HCT116 (cell line): ENCODE measurements around the gene ENTPD6. TPM values are rescaled to one million over a fixed set of nuclear protein-coding genes. Genes with fewer than 3 reads are reported as not detected.
A peak's percentile ranks its signal among the peaks of the same experiment; 100 is the strongest.

Source experiments
- ATAC-seq: fragments of 200-7000 bp; cut with Tn5 transposase; 2 replicates; pipeline ENCODE4 v1.9.1; 2020; ENCODE audit warnings: mild to moderate bottlenecking, moderate library complexity
- BruUV-seq: library from RNA; stranded (reverse); fragments of 400-500 nt; replicated peaks from 2 replicates; lab custom pipeline; 2021; lab: Mats Ljungman, UMichigan
- CTCF ChIA-PET: fragments of 300-600 bp; sonication (Branson Sonifier 250); formaldehyde crosslinking; loops from one replicate; lab custom pipeline; 2021; ENCODE audit warnings: antibody characterized with exemption; lab: Charles Lee
- POLR2A ChIA-PET: fragments of 300-600, 350-600 bp; sonication (Branson Sonifier 250); formaldehyde crosslinking; loops from one replicate; lab custom pipeline; 2021; ENCODE audit warnings: antibody characterized with exemption; lab: Charles Lee
- RAD21 ChIA-PET, 2 experiments: fragments of 300-600 bp; sonication (Branson Sonifier 250); formaldehyde crosslinking; loops; one replicate each; lab custom pipeline; 2023; ENCODE audit warnings: low total read pairs in 2 of 2; ENCODE audit not compliant: uncharacterized antibody in 2 of 2, unreplicated experiment in 2 of 2, low non-redundant PET in 1 of 2; lab: Charles Lee
- DNase-seq: peaks from one replicate; pipeline ENCODE4 v3.0.0-alpha.2; 2010; ENCODE audit warnings: low read depth, low spot score
- H2AFZ ChIP-seq: fragments of 200-600 bp; shearing (Covaris generic), sonication (generic); 2 replicates; pipeline ENCODE4 v1.6.1; 2017; ENCODE audit warnings: low read depth, mixed run types, mixed read lengths, antibody characterized with exemption, low read length; ENCODE audit not compliant: poor library complexity, severe bottlenecking
- H3K27ac ChIP-seq: 2 replicates; pipeline ENCODE4 v1.5.1; 2012; ENCODE audit warnings: low read depth, low read length
- H3K27me3 ChIP-seq: fragments of 200-600 bp; sonication (generic); 2 replicates; pipeline ENCODE4 v1.6.1; 2016; ENCODE audit warnings: mixed run types, low read length, mixed read lengths; ENCODE audit not compliant: insufficient read depth
- H3K36me3 ChIP-seq, 2 experiments: fragments of 200-500 bp in 1 of 2; fragments of 200-600 bp in 1 of 2; sonication (Bioruptor generic) in 1 of 2; sonication (generic) in 1 of 2; 2 replicates each; pipeline versions ENCODE4 v1.5.1 to v1.6.1; 2014 to 2016; ENCODE audit warnings: low read length in 2 of 2, inconsistent platforms in 1 of 2, mixed read lengths in 1 of 2, mixed run types in 1 of 2; ENCODE audit not compliant: insufficient read depth in 2 of 2, control insufficient read depth in 1 of 2
- H3K4me1 ChIP-seq, 2 experiments: fragments of 200-600 bp in 1 of 2; sonication (generic) in 1 of 2; 2 replicates each; pipeline versions ENCODE4 v1.5.1 to v1.6.1; 2012 to 2017; ENCODE audit warnings: low read length in 2 of 2, inconsistent platforms in 1 of 2, mild to moderate bottlenecking in 1 of 2, mixed read lengths in 1 of 2, mixed run types in 1 of 2, moderate library complexity in 1 of 2; ENCODE audit not compliant: insufficient read depth in 2 of 2, control insufficient read depth in 1 of 2
- H3K4me2 ChIP-seq: fragments of 200-600 bp; sonication (generic); 2 replicates; pipeline ENCODE4 v1.6.1; 2017; ENCODE audit warnings: mixed run types, low read length, mixed read lengths
- H3K4me3 ChIP-seq, 2 experiments: fragments of 200-600 bp in 1 of 2; sonication (generic) in 1 of 2; replicated peaks in 1 of 2; 2 replicates each; pipeline ENCODE4 v1.5.1; 2011 to 2016; ENCODE audit warnings: low read length in 2 of 2, control low read depth in 1 of 2, low read depth in 1 of 2, mild to moderate bottlenecking in 1 of 2, mixed read lengths in 1 of 2, mixed run types in 1 of 2
- H3K79me2 ChIP-seq: fragments of 200-600 bp; sonication (generic); 2 replicates; pipeline ENCODE4 v1.6.1; 2017; ENCODE audit warnings: mild to moderate bottlenecking, mixed run types, low read length, moderate library complexity, mixed read lengths; ENCODE audit not compliant: insufficient read depth
- H3K9ac ChIP-seq: fragments of 200-600 bp; sonication (generic); 2 replicates; pipeline ENCODE4 v1.6.1; 2016; ENCODE audit warnings: low read length, mixed read lengths
- H3K9me2 ChIP-seq: fragments of 200-600 bp; sonication (generic), shearing (Covaris generic); 2 replicates; pipeline ENCODE4 v1.6.1; 2017; ENCODE audit warnings: mixed run types, mild to moderate bottlenecking, moderate library complexity; ENCODE audit not compliant: insufficient read depth
- H3K9me3 ChIP-seq, 2 experiments: fragments of 200-500 bp in 1 of 2; fragments of 200-600 bp in 1 of 2; sonication (Bioruptor generic) in 1 of 2; sonication (generic) in 1 of 2; 2 replicates each; pipeline ENCODE4 v1.6.1; 2014 to 2017; ENCODE audit warnings: low read length in 2 of 2, mixed read lengths in 2 of 2, inconsistent platforms in 1 of 2, low read depth in 1 of 2, mild to moderate bottlenecking in 1 of 2, mixed run types in 1 of 2, moderate library complexity in 1 of 2; ENCODE audit not compliant: control insufficient read depth in 1 of 2, insufficient read depth in 1 of 2
- H4K20me1 ChIP-seq: fragments of 200-600 bp; sonication (generic), shearing (Covaris generic); 2 replicates; pipeline ENCODE4 v1.6.1; 2017; ENCODE audit warnings: mixed run types, mild to moderate bottlenecking, moderate library complexity; ENCODE audit not compliant: insufficient read depth
- JUND ChIP-seq: IDR thresholded peaks from 2 replicates; pipeline ENCODE4 v1.6.1; 2012
- YY1 ChIP-seq: IDR thresholded peaks from 2 replicates; pipeline ENCODE4 v1.6.1; 2011; ENCODE audit warnings: low read length, low read depth, moderate library complexity, mild to moderate bottlenecking; ENCODE audit not compliant: insufficient replicate concordance; ENCODE audit errors: extremely low read depth
- intact Hi-C: fragments of 100-400 bp; cut with micrococcal nuclease; formaldehyde crosslinking; loops from 2 replicates; pipeline ENCODE4 v1.10.0; 2022
- total RNA-seq: library from RNA; stranded (reverse); gene quantifications from one replicate; pipeline ENCODE4 v1.2.1, GENCODE V29; 2021; ENCODE audit not compliant: unreplicated experiment
- TF ChIP-seq, protein P1 (sequence below), 3 experiments: fragments of 200-600 bp in 1 of 3; sonication (generic) in 1 of 3; IDR thresholded peaks in 2 of 3; conservative IDR thresholded peaks in 1 of 3; 2 replicates each; pipeline ENCODE4 v1.5.1; 2012 to 2017; ENCODE audit warnings: low read depth in 2 of 3, low read length in 2 of 3, antibody characterized with exemption in 1 of 3, borderline replicate concordance in 1 of 3, control low read depth in 1 of 3, mild to moderate bottlenecking in 1 of 3, mixed read lengths in 1 of 3, mixed run types in 1 of 3, moderate library complexity in 1 of 3; ENCODE audit not compliant: insufficient read depth in 1 of 3

Gene ENTPD6
- total RNA-seq, 1 experiment from 2014 or later = 89.2 TPM

GRCh38 chr20:25196786-25197120 is 1.2 kb downstream of the ENTPD6 start:
- POLR2A ChIA-PET = no interaction called here
- ATAC-seq = peak; percentile 12
- peak overlapping the region; percentile 74 to 99 for H3K4me3 ChIP-seq
- no peak for TF ChIP-seq JUND
- no TSS peak for BruUV-seq
- H3K9ac ChIP-seq = peak overlapping the region; percentile 93
- H3K9me3 ChIP-seq = no peaks in the 10 kb centered on the region
- H3K4me2 ChIP-seq = peak overlapping the region; percentile 97
- no peak overlapping the region for H2AFZ ChIP-seq
- H3K27me3 ChIP-seq = no peaks in the 10 kb centered on the region
- H3K4me1 ChIP-seq = peaks cover 9 to 25% of the 10 kb centered on the region in 2 experiments; a peak in 3 of 4 replicates
- CTCF ChIA-PET = no interaction called here
- RAD21 ChIA-PET = no interaction called here
- H3K36me3 ChIP-seq = no peaks in the 10 kb centered on the region
- peak overlapping the region; percentile 80 for H3K27ac ChIP-seq
- H3K9me2 ChIP-seq = no peaks in the 10 kb centered on the region
- DNase-seq = no peak
- H4K20me1 ChIP-seq = no peaks in the 10 kb centered on the region
- intact Hi-C loops = loop anchor here (5.0 to 10.0 kb wide), 2 partner anchors 204 to 1562 kb away; partner anchors contain the start of genes APMAP and CST3
- peaks cover 56% of the 10 kb centered on the region for H3K79me2 ChIP-seq

- intact Hi-C loops = loop anchor here (5.0 to 10.0 kb wide), 2 partner anchors 205 to 1563 kb away; partner anchors contain the start of genes APMAP and CST3
- BruUV-seq = no TSS peak
- Histone ChIP-seq H3K27me3 (no peaks in the 10 kb centered on the region), H3K4me1 (peaks cover 9 to 25% of the 10 kb centered on the region in 2 experiments; a peak in 3 of 4 replicates), H3K79me2 (peaks cover 61% of the 10 kb centered on the region), H2AFZ (no peak overlapping the region), H3K9ac (peak overlapping the region; percentile 93; the same call in 1 of the 2 replicates), H3K27ac (no peak overlapping the region), H3K36me3 (no peaks in the 10 kb centered on the region), H3K9me2 (no peaks in the 10 kb centered on the region), H3K9me3 (no peaks in the 10 kb centered on the region), H3K4me3 (peak overlapping the region; percentile 74 to 99), H4K20me1 (no peaks in the 10 kb centered on the region), H3K4me2 (peak overlapping the region; percentile 97)
- DNase-seq (no peak), ATAC-seq (0 out of 2 replicates have a peak, but pooled peaks have one; percentile 20)
- TF ChIP-seq, protein P1, sequence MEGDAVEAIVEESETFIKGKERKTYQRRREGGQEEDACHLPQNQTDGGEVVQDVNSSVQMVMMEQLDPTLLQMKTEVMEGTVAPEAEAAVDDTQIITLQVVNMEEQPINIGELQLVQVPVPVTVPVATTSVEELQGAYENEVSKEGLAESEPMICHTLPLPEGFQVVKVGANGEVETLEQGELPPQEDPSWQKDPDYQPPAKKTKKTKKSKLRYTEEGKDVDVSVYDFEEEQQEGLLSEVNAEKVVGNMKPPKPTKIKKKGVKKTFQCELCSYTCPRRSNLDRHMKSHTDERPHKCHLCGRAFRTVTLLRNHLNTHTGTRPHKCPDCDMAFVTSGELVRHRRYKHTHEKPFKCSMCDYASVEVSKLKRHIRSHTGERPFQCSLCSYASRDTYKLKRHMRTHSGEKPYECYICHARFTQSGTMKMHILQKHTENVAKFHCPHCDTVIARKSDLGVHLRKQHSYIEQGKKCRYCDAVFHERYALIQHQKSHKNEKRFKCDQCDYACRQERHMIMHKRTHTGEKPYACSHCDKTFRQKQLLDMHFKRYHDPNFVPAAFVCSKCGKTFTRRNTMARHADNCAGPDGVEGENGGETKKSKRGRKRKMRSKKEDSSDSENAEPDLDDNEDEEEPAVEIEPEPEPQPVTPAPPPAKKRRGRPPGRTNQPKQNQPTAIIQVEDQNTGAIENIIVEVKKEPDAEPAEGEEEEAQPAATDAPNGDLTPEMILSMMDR (IDR thresholded peaks at IDR 0.05 in 2 of 3, conservative IDR thresholded peaks at IDR 0.05 in 1 of 3; ENCODE audit: borderline replicate concordance in 1 of 3, insufficient read depth in 1 of 3, low read depth in 2 of 3, low read length in 2 of 3) = 0 out of 6 replicates have a peak, but pooled peaks of 1 of the 3 experiments have one; percentile 7
- TF ChIP-seq YY1 = no peak
- ChIA-PET RAD21 (no interaction called here), POLR2A (no interaction called here), CTCF (no interaction called here)
These were observed 1.8 kb downstream of the ENTPD6 start for GRCh38 chr20:25197183-25197869.
